A673 (cell line): ENCODE results near the gene IL1RN. TPM values are rescaled to one million over a fixed set of nuclear protein-coding genes. Genes with fewer than 3 reads are reported as not detected.

Experiments
- BruUV-seq: library from RNA; stranded (reverse); fragments of 400-500 nt; replicated peaks from 2 replicates; lab custom pipeline; 2021; lab: Mats Ljungman, UMichigan
- CTCF ChIA-PET: fragments of 300-600 bp; sonication (Branson Sonifier 250); formaldehyde crosslinking; loops from one replicate; lab custom pipeline; 2022; ENCODE audit warnings: antibody characterized with exemption; lab: Charles Lee
- POLR2A ChIA-PET: fragments of 300-600 bp; sonication (Branson Sonifier 250); formaldehyde crosslinking; loops from one replicate; lab custom pipeline; 2022; ENCODE audit warnings: antibody characterized with exemption; ENCODE audit not compliant: low non-redundant PET; lab: Charles Lee
- DNase-seq: peaks from one replicate; pipeline ENCODE4 v3.0.0-alpha.2; 2015; ENCODE audit warnings: low spot score
- H3K27ac ChIP-seq: fragments of 200-600 bp; sonication (generic); 2 replicates; pipeline ENCODE4 v1.5.1; 2016; ENCODE audit warnings: mixed run types, low read depth, mild to moderate bottlenecking, mixed read lengths, antibody characterized with exemption, low read length; ENCODE audit not compliant: poor library complexity, severe bottlenecking
- H3K27me3 ChIP-seq: fragments of 200-600 bp; sonication (generic); replicated peaks from 2 replicates; pipeline ENCODE4 v1.6.1; 2017; ENCODE audit warnings: mixed run types, low read depth, mild to moderate bottlenecking, mixed read lengths, antibody characterized with exemption, low read length; ENCODE audit not compliant: insufficient read depth, poor library complexity
- H3K36me3 ChIP-seq: fragments of 200-600 bp; sonication (generic); 2 replicates; pipeline ENCODE4 v1.6.1; 2016; ENCODE audit warnings: mixed run types, mild to moderate bottlenecking, mixed read lengths, antibody characterized with exemption, low read length; ENCODE audit not compliant: insufficient read depth, poor library complexity, severe bottlenecking
- H3K4me1 ChIP-seq: fragments of 200-600 bp; sonication (generic); 2 replicates; pipeline ENCODE4 v1.6.1; 2017; ENCODE audit warnings: mixed run types, mild to moderate bottlenecking, mixed read lengths, antibody characterized with exemption, low read length; ENCODE audit not compliant: insufficient read depth, poor library complexity, severe bottlenecking
- H3K4me3 ChIP-seq: fragments of 200-600 bp; sonication (generic); 2 replicates; pipeline ENCODE4 v1.5.1; 2016; ENCODE audit warnings: low read depth, mixed run types, mild to moderate bottlenecking, mixed read lengths, low read length; ENCODE audit not compliant: poor library complexity, severe bottlenecking
- H3K9me3 ChIP-seq: fragments of 200-600 bp; sonication (generic); 2 replicates; pipeline ENCODE4 v1.6.1; 2016; ENCODE audit warnings: mixed run types, low read depth, mild to moderate bottlenecking, mixed read lengths, antibody characterized with exemption, low read length; ENCODE audit not compliant: poor library complexity, severe bottlenecking
- CTCF ChIP-seq: fragments of 300-800, 200-600 bp; sonication (generic); conservative IDR thresholded peaks from 2 replicates; pipeline ENCODE4 v1.5.1; 2017; ENCODE audit warnings: low read depth, mild to moderate bottlenecking, antibody characterized with exemption, low read length, moderate library complexity, mixed read lengths
- EZH2 ChIP-seq: fragments of 200-600 bp; sonication (generic); IDR thresholded peaks from 2 replicates; pipeline ENCODE4 v1.6.1; 2017; ENCODE audit warnings: borderline replicate concordance, low read depth, mild to moderate bottlenecking, mixed read lengths, antibody characterized with exemption, low read length; ENCODE audit not compliant: poor library complexity, severe bottlenecking
- intact Hi-C: fragments of 100-400 bp; cut with micrococcal nuclease; formaldehyde crosslinking; loops from one replicate; pipeline ENCODE4 v1.10.0; 2022; ENCODE audit not compliant: unreplicated experiment
- total RNA-seq: library from RNA; stranded (reverse); gene quantifications from 2 replicates; pipeline ENCODE4 v1.2.3, GENCODE V29; 2021

The IL1RN gene
- total RNA-seq, 1 experiment from 2014 or later: not detected

DNA sequence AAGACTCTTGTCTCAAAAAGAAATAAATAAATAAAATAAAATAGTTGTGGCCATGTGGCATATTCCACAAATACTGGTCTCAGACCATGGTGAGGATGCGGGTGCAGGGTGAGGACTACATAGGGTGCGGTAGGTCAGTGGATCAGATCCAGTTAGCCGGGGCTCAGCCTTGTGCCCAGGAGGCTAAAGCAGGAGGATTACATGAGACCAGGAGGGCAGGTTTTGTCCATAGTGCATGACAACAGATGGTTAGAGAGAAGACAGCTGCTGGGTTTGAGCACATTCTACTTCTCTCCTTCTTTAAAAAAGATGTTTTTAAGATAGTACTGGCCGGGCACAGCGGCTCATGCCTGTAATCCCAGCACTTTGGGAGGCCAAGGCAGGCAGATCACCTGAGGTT, 33.6 kb downstream of the IL1RN start:
- ChIA-PET POLR2A (no interaction called here), CTCF (no interaction called here)
- H3K4me3 ChIP-seq: no peak overlapping the region
- TF ChIP-seq EZH2: no peak
- TF ChIP-seq CTCF: no peak
- no peak overlapping the region for H3K27ac ChIP-seq
- DNase-seq: no peak
- H3K4me1 ChIP-seq: no peaks in the 10 kb centered on the region
- BruUV-seq: no TSS peak
- H3K9me3 ChIP-seq: no peaks in the 10 kb centered on the region
- intact Hi-C loops: no loop called here
- H3K27me3 ChIP-seq: peaks cover 8% of the 10 kb centered on the region
- no peaks in the 10 kb centered on the region for H3K36me3 ChIP-seq

DNA sequence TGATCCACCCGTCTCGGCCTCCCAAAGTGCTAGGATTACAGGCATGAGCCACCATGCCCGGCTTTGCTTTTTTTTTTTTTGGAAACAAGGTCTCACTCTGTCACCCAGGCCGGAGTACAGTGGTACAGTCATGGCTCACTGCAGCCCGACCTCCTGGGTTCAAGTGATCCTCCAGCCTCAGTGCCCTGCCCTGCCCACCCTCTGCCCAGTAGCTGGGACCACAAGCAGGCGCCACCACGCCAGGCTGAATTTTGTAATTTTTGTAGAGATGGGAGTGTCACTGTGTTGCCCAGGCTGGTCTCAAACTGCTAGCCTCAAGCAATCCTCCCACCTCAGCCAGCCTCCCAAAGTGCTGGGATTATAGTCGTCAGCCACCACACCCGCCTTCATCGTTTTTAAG, 34.8 kb downstream of the IL1RN start:
- TF ChIP-seq EZH2: no peak
- no peak for TF ChIP-seq CTCF
- no TSS peak for BruUV-seq
- ChIA-PET POLR2A (no interaction called here), CTCF (no interaction called here)
- Histone ChIP-seq H3K27ac (no peak overlapping the region), H3K9me3 (no peaks in the 10 kb centered on the region), H3K36me3 (no peaks in the 10 kb centered on the region), H3K4me1 (no peaks in the 10 kb centered on the region), H3K27me3 (no peaks in the 10 kb centered on the region), H3K4me3 (no peak overlapping the region)
- intact Hi-C loops: no loop called here
- no peak for DNase-seq

DNA sequence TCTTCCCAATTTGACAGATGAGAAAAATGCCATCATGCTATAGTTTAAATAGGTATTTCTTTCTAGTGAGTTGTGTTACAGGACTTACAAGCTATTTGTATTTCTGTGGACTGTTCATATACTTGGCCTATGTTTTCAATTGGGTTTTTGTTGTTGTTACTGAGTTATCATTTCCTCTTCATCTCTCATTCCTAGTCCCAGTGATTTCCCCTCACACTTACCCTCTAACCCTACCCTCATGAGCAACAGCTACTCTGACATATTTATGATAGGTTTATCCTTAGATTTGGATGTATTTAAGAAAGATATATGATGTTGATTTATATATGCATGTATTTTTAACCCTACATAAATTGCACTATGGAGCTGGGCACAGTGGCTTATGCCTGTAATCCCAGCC, 35.5 kb downstream of the IL1RN start:
- Histone ChIP-seq H3K27me3 (no peaks in the 10 kb centered on the region), H3K27ac (no peak overlapping the region), H3K4me1 (no peaks in the 10 kb centered on the region), H3K36me3 (no peaks in the 10 kb centered on the region), H3K4me3 (no peak overlapping the region), H3K9me3 (no peaks in the 10 kb centered on the region)
- TF ChIP-seq CTCF (no peak), EZH2 (no peak)
- POLR2A ChIA-PET: no interaction called here
- DNase-seq: no peak
- CTCF ChIA-PET: no interaction called here
- no TSS peak for BruUV-seq
- intact Hi-C loops: no loop called here
